Measurements from ENCODE around the gene NSD1.

- TF ChIP-seq CTCF (IDR thresholded peaks at IDR 0.05) (no peak), POLR2A (IDR thresholded peaks at IDR 0.05) (no peak)
Observed at GRCh38 chr5:177233206-177233605, 99.6 kb downstream of the NSD1 start.
